Amniotic epithelial cell (primary cell): Measurements from ENCODE around the gene NAXE.
"Not testable (repeated sequence)": the region's sequence is repeated elsewhere in the genome, so short reads cannot be mapped to it uniquely, and the experiment has no call there.

Experiments
- DNase-seq: peaks from one replicate; pipeline ENCODE4 v3.0.0-alpha.2; 2010; ENCODE audit warnings: low read depth

Gene NAXE

GRCh38 chr1:156623946-156624813, 32.6 kb downstream of the NAXE start:
- DNase-seq = no peak

- no peak for DNase-seq
These were observed 33.3 kb downstream of the NAXE start for GRCh38 chr1:156624814-156625435.

- DNase-seq = peak; percentile 30
These were observed 34.0 kb downstream of the NAXE start for GRCh38 chr1:156625436-156626078.

- no peak for DNase-seq
These were observed 34.5 kb downstream of the NAXE start for GRCh38 chr1:156626079-156626438.

- peak; percentile 58 for DNase-seq
These were observed 35.8 kb downstream of the NAXE start for GRCh38 chr1:156627313-156627880.

- no peak for DNase-seq
These were observed 38.4 kb downstream of the NAXE start for GRCh38 chr1:156629823-156630449.

- not testable (repeated sequence) for DNase-seq
These were observed 39.6 kb downstream of the NAXE start for GRCh38 chr1:156631152-156631551.

- no peak for DNase-seq
These were observed 40.8 kb downstream of the NAXE start for GRCh38 chr1:156632355-156632754.

- DNase-seq = peak; percentile 18
These were observed 46.8 kb downstream of the NAXE start for GRCh38 chr1:156638189-156638985.

- DNase-seq = no peak
These were observed 48.1 kb downstream of the NAXE start for GRCh38 chr1:156639601-156640101.

GRCh38 chr1:156640842-156641706, 49.5 kb downstream of the NAXE start:
- DNase-seq = no peak

- peak; percentile 29 for DNase-seq
These were observed 50.2 kb downstream of the NAXE start, which contains the start of gene BCAN for GRCh38 chr1:156641761-156642264. Gene BCAN, plus strand, starts transcription at chr1:156642117. Its CDS starts 3,938 bp downstream, at chr1:156646055.

GRCh38 chr1:156642265-156643048, 50.9 kb downstream of the NAXE start:
- DNase-seq = no peak

GRCh38 chr1:156643049-156643777, 51.6 kb downstream of the NAXE start:
- DNase-seq = no peak

- DNase-seq = no peak
These were observed 52.2 kb downstream of the NAXE start for GRCh38 chr1:156643778-156644092.
